NCI-H1694 treated with DMSO at 0.1 percent for 48 hours (cell line): ENCODE measurements around the gene SCG5.

ENCODE experiments used
- DNase-seq: peaks from one replicate; lab custom pipeline; 2025; lab: John Stamatoyannopoulos, UW

Gene SCG5

DNA sequence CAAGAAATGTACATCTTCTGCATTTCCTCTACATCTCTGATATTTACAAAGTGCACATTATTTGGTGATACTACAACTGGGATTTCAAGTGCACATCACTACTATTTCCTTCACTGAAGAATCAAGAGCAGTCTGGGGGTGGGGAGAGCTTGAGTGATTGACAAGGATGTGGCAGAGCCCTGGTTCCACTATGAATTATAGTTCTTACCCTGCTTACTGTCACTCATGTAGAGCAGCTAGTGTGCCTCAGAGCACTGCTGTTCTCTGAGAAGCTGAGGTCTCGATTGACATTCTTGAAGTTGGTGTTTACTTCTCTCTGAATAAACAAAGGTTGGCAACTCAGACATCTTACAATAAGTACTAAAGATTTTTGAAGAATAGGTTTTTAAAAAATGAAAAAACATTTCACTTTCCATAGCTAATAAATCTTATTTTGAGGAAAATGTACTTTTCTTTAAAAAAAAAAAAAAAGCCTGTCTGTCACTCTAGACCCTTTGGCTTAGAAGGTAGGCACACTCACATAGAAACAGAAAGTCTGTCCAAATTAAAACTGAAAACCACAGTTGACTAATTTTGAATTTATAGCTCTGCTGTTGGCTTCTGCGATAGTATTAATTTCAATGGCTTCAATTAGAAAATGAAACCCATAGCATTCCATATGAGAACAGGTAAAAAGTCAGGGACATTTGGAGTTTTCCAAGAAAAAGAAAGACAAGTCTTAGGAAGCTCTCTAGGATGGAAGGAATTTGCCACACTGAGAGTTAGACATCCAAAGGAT lies 81.8 kb downstream of the SCG5 start:
- DNase-seq = no peak

DNA sequence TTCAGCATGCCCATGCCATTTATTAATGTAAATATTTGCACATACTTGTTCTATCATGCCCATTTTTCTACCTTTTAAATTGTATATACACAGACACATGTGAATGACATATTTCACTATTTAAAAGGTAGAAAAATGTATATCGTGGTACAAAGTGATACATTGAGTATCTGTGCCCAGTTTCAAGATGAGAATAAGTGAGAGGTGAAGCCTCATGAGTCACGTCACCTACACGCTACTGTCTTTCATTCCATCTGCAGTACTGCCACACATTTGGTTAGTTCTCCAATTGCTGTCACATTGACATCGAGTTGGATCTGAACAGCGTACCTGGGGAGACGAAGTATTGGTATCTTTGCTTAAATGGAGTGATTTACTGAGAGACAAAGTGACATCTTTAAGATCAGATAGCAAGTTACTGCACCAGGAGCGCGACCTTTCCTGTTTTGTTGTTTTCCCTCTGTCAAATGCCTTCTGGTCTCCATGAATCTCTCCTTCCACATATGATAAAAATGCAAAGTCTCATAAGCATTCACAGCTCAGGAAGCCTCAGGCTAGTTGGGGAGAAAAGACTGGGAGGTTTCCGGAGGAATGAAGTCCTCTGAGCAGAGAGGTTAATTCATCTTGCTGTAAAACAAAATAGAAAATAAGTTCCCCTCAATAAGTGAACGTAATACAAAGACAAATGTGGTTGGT lies 88.3 kb downstream of the SCG5 start:
- no peak for DNase-seq

DNA sequence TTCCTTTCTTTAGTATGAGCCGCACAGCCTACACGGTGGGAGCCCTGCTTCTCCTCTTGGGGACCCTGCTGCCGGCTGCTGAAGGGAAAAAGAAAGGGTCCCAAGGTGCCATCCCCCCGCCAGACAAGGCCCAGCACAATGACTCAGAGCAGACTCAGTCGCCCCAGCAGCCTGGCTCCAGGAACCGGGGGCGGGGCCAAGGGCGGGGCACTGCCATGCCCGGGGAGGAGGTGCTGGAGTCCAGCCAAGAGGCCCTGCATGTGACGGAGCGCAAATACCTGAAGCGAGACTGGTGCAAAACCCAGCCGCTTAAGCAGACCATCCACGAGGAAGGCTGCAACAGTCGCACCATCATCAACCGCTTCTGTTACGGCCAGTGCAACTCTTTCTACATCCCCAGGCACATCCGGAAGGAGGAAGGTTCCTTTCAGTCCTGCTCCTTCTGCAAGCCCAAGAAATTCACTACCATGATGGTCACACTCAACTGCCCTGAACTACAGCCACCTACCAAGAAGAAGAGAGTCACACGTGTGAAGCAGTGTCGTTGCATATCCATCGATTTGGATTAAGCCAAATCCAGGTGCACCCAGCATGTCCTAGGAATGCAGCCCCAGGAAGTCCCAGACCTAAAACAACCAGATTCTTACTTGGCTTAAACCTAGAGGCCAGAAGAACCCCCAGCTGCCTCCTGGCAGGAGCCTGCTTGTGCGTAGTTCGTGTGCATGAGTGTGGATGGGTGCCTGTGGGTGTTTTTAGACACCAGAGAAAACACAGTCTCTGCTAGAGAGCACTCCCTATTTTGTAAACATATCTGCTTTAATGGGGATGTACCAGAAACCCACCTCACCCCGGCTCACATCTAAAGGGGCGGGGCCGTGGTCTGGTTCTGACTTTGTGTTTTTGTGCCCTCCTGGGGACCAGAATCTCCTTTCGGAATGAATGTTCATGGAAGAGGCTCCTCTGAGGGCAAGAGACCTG lies 89.5 kb downstream of the SCG5 start:
- no peak for DNase-seq

DNA sequence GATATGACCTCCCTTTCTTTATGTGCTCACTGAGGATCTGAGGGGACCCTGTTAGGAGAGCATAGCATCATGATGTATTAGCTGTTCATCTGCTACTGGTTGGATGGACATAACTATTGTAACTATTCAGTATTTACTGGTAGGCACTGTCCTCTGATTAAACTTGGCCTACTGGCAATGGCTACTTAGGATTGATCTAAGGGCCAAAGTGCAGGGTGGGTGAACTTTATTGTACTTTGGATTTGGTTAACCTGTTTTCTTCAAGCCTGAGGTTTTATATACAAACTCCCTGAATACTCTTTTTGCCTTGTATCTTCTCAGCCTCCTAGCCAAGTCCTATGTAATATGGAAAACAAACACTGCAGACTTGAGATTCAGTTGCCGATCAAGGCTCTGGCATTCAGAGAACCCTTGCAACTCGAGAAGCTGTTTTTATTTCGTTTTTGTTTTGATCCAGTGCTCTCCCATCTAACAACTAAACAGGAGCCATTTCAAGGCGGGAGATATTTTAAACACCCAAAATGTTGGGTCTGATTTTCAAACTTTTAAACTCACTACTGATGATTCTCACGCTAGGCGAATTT lies 91.2 kb downstream of the SCG5 start:
- no peak for DNase-seq

DNA sequence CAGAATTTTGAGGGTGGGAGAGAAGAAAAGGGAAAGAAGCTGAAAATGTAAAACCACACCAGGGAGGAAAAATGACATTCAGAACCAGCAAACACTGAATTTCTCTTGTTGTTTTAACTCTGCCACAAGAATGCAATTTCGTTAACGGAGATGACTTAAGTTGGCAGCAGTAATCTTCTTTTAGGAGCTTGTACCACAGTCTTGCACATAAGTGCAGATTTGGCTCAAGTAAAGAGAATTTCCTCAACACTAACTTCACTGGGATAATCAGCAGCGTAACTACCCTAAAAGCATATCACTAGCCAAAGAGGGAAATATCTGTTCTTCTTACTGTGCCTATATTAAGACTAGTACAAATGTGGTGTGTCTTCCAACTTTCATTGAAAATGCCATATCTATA lies 91.8 kb downstream of the SCG5 start:
- DNase-seq = no peak

DNA sequence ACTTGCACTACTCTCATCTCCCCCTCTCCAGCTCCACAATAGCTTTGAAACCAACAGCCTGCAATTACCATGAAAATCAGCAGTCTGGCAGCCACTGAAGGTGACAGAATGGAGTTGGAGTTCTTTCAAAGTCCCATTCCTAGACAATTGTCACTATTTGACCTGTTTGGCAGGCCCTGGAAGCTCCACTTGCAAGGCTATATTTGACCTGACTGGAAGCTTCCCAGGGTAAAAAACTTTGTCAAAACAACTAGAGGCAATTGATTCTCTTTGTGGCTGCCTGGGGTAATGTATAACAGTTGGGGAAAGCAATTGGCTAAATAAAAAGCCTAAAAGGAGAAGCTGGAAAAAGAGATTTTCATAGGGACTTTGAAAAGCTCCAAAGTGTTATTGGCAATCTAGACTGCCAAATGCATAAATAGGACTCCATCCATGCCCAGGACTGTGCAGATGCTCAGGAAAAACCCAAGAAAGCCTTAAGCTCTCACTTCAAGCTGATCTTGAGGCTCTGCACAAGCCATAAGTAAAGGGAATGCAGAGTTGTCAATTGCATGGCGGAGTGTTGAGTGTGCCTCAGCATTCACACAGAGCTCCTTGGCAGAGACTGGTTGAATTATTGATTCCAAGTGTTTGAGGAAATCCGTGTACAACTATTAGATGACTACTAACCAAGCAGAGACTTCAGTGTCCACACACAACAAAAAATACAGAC lies 94.6 kb downstream of the SCG5 start:
- DNase-seq = no peak

DNA sequence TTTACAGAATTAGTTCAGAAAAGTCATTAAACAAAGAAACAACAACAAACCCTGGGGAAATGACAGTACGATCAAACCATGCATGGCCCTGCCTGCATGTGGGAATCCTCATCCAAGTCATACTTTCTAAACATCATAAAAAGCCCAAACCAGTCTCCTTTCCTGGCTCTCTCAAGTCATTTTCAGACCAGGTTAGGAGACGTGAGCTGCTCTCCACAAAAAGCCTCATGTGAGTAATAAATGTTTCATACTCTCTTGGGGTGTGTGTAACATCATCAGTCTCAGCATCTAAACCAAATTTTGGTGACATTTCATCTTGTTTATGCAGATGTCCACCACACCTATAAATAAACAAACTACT lies 95.2 kb downstream of the SCG5 start:
- no peak for DNase-seq

DNA sequence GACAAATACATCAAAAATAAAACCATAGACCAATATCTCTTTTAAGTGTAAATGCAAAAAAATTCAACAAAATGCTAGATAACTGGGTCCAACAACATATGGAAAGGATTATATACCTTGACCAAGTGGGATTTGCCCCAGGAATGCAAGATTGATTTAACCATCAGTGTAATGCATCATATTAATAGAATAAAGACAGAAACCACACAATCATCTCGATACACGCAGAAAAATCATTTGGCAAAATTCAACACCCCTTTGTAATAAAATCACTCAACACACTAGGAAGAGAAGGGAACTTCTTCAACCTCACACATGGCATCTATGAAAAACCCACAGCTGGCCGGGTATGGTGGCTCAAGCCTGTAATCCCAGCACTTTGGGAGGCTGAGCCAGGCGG lies 95.8 kb downstream of the SCG5 start:
- DNase-seq = no peak

DNA sequence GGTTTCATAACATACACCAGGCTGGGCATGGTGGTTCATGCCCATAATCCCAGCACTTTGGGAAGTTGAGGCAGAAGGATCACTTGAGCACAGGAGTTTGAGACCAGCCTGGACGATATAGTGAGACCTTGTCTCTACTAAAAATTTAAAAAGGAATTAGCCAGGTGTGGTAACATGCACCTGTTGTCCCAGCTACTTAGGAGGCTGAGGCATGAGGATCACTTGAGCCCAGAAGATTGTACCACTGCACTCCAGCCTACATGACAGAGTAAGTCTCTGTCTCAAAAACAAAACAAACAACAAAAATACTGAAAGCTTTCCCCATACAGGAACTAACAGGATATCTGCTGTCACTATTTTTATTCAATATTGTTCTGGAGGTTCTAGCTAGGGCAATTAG lies 97.2 kb downstream of the SCG5 start:
- DNase-seq = no peak

DNA sequence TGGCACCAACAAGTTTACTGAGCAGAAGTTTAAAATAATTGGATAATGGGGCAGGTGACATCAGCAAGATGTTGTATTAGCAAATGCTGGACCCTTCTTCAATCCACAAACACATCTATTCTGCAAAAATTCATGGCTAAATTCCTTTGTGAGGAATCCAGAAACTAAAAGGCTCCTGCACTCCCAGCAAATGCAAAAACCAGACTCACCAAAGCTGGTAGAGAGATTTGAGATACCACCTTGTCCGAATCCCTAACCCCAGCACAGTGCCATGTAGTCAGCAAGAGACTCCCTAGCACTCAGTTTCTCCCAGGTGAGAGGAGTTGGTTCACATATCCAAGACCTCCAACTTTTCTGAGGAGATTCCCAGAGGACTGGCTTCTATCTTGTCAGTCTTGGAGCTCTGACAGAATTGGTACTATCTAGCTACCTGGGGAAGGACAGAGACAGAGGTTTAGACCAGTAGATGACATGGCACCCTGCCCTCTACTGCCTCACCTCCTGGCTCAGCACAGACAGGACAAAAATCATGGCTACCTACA lies 98.1 kb downstream of the SCG5 start:
- no peak for DNase-seq

DNA sequence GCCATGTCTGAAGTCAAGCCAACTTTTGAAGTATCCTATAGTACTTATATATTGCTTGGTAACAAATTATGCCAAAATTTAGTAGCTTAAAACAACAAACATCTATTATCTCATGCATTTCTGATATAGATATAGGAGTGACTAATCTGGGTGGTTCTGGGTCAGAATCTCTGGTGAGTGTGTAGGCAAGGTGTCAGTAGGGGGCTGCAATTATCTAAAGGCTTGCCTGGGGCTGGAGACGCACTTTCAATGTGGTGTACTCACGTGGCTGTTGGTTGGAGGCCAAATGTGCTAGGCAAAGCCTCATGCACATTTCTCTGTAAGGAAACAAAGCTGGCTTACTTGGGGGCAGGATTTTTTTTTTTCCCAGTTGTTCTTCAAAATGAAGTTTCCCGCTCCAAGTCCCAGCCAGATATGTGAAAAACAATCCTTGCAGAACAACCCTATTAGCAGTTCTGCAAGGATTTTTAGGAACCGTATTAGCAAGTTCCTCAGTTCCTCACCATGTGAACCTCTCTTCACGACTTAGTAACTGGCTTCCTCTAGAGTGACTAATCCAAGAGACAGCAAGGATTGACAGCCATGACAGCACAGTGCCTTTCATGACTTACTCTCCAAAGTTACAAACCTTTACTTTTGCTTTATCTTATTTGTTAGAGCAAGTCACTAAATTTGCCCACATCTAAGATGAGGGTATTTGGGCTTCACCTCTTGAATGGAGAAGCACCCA lies 102.1 kb downstream of the SCG5 start:
- no peak for DNase-seq

DNA sequence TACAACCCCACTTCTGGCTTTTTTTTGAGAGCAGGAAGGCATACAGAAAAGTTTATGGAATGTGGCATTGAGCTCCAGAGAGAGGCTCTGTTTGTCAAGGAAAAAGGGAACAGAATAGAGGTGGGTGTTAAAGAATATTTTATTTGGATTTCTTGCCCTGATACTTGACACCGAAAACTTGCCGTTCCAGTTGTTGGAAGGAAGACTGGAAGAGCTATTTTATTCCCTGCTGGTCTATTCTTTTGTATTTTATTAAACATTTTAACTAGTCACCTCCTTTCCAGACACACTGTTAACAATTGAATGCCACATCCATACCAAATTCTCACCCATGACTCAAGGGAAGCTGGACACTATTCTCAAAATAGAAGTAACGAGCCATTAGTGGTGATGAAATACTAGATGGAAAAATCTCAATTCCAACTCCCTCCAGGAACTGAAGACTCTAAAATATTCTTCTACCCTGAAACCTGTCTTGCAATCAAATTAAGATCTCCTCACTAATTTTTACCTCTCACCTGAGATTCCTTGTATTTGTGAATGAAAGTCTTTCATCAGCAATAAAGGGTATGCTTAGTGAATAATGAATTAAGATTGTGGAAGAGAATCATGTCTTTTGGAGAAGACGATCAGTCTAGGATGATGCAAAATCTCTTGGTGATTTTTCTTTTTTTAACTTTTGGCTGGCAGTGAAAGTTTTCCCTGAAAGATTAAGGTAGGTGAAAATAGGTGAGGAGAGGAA lies 104.8 kb downstream of the SCG5 start:
- no peak for DNase-seq
